ENCODE results near the gene COL19A1. TPM values are rescaled to one million over a fixed set of nuclear protein-coding genes. Genes with fewer than 3 reads are reported as not detected.

The COL19A1 gene
- total RNA-seq, 2 experiments from 2014 or later: 0.03 TPM; not detected in 1

GRCh38 chr6:69835414-69836179 is 30.8 kb upstream of the COL19A1 start:
- Histone ChIP-seq H3K4me3 (ENCODE audit: low read depth, low read length, poor library complexity, severe bottlenecking) (no peak overlapping the region), H2AFZ (ENCODE audit: low read length) (no peak overlapping the region; the same call in 1 of the 2 replicates), H3K4me1 (ENCODE audit: insufficient read depth, low read length, poor library complexity, severe bottlenecking) (no peaks in the 10 kb centered on the region), H3K4me2 (ENCODE audit: low read length) (no peak overlapping the region), H3K9me2 (ENCODE audit: insufficient read depth, low read length) (no peaks in the 10 kb centered on the region), H4K20me1 (ENCODE audit: insufficient read depth, low read length) (no peaks in the 10 kb centered on the region), H3K36me3 (ENCODE audit: insufficient read depth, low read length) (no peaks in the 10 kb centered on the region), H3K27ac (ENCODE audit: low read depth, low read length, poor library complexity, severe bottlenecking) (no peak overlapping the region), H3K79me2 (ENCODE audit: insufficient read depth, low read depth, low read length) (no peaks in the 10 kb centered on the region), H3K9me3 (ENCODE audit: low read length) (no peaks in the 10 kb centered on the region)
- BruUV-seq (replicated peaks): no TSS peak
- intact Hi-C loops (cut with micrococcal nuclease; ENCODE audit: unreplicated experiment): loop anchor here (2.0 to 10.0 kb wide), 2 partner anchors 129 to 273 kb away; no protein-coding TSS in a partner anchor
- ChIA-PET POLR2A (interaction anchor here (0.7 kb wide), 1 partner anchor 52 kb away, joined by 3 read pairs; no protein-coding TSS in a partner anchor), CTCF (ENCODE audit: unreplicated experiment) (no interaction called here)
- no peak for TF ChIP-seq EZH2phosphoT487 (IDR thresholded peaks at IDR 0.05; ENCODE audit: borderline replicate concordance, low read depth, low read length)
- TF ChIP-seq, protein P1, sequence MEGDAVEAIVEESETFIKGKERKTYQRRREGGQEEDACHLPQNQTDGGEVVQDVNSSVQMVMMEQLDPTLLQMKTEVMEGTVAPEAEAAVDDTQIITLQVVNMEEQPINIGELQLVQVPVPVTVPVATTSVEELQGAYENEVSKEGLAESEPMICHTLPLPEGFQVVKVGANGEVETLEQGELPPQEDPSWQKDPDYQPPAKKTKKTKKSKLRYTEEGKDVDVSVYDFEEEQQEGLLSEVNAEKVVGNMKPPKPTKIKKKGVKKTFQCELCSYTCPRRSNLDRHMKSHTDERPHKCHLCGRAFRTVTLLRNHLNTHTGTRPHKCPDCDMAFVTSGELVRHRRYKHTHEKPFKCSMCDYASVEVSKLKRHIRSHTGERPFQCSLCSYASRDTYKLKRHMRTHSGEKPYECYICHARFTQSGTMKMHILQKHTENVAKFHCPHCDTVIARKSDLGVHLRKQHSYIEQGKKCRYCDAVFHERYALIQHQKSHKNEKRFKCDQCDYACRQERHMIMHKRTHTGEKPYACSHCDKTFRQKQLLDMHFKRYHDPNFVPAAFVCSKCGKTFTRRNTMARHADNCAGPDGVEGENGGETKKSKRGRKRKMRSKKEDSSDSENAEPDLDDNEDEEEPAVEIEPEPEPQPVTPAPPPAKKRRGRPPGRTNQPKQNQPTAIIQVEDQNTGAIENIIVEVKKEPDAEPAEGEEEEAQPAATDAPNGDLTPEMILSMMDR (conservative IDR thresholded peaks at IDR 0.05; ENCODE audit: low read length): peak; percentile 92
- peak; percentile 61 for DNase-seq (ENCODE audit: low spot score)

GRCh38 chr6:69841862-69842261 is 24.5 kb upstream of the COL19A1 start:
- no peak overlapping the region for H2AFZ ChIP-seq (ENCODE audit: low read length)
- H3K9me2 ChIP-seq (ENCODE audit: insufficient read depth, low read length): no peaks in the 10 kb centered on the region
- ChIA-PET POLR2A (interaction anchor here (1.4 kb wide), 1 partner anchor 31 kb away, joined by 4 read pairs; no protein-coding TSS in a partner anchor), CTCF (ENCODE audit: unreplicated experiment) (no interaction called here)
- TF ChIP-seq, protein P1 (conservative IDR thresholded peaks at IDR 0.05; ENCODE audit: low read length): no peak
- TF ChIP-seq EZH2phosphoT487 (IDR thresholded peaks at IDR 0.05; ENCODE audit: borderline replicate concordance, low read depth, low read length): no peak
- no peaks in the 10 kb centered on the region for H3K9me3 ChIP-seq (ENCODE audit: low read length)
- no peak overlapping the region for H3K4me3 ChIP-seq (ENCODE audit: low read depth, low read length, poor library complexity, severe bottlenecking)
- no peak overlapping the region for H3K27ac ChIP-seq (ENCODE audit: low read depth, low read length, poor library complexity, severe bottlenecking)
- H3K4me2 ChIP-seq (ENCODE audit: low read length): no peak overlapping the region
- no peaks in the 10 kb centered on the region for H3K79me2 ChIP-seq (ENCODE audit: insufficient read depth, low read depth, low read length)
- no peaks in the 10 kb centered on the region for H3K36me3 ChIP-seq (ENCODE audit: insufficient read depth, low read length)
- no TSS peak for BruUV-seq (replicated peaks)
- intact Hi-C loops (cut with micrococcal nuclease; ENCODE audit: unreplicated experiment): no loop called here
- no peaks in the 10 kb centered on the region for H4K20me1 ChIP-seq (ENCODE audit: insufficient read depth, low read length)
- DNase-seq (ENCODE audit: low spot score): no peak
- H3K4me1 ChIP-seq (ENCODE audit: insufficient read depth, low read length, poor library complexity, severe bottlenecking): no peaks in the 10 kb centered on the region

- intact Hi-C loops (cut with micrococcal nuclease; ENCODE audit: unreplicated experiment): no loop called here
Measured at GRCh38 chr6:69843189-69843588, 23.2 kb upstream of the COL19A1 start.

More at GRCh38 chr6:69843189-69843588, 23.2 kb upstream of the COL19A1 start:
- Histone ChIP-seq H3K4me2 (ENCODE audit: low read length) (no peak overlapping the region), H3K79me2 (ENCODE audit: insufficient read depth, low read depth, low read length) (no peaks in the 10 kb centered on the region), H3K4me3 (ENCODE audit: low read depth, low read length, poor library complexity, severe bottlenecking) (no peak overlapping the region), H4K20me1 (ENCODE audit: insufficient read depth, low read length) (no peaks in the 10 kb centered on the region), H3K36me3 (ENCODE audit: insufficient read depth, low read length) (no peaks in the 10 kb centered on the region), H3K27ac (ENCODE audit: low read depth, low read length, poor library complexity, severe bottlenecking) (no peak overlapping the region), H2AFZ (ENCODE audit: low read length) (no peak overlapping the region), H3K9me3 (ENCODE audit: low read length) (no peaks in the 10 kb centered on the region), H3K9me2 (ENCODE audit: insufficient read depth, low read length) (no peaks in the 10 kb centered on the region), H3K4me1 (ENCODE audit: insufficient read depth, low read length, poor library complexity, severe bottlenecking) (no peaks in the 10 kb centered on the region)
- TF ChIP-seq EZH2phosphoT487 (IDR thresholded peaks at IDR 0.05; ENCODE audit: borderline replicate concordance, low read depth, low read length): no peak
- TF ChIP-seq, protein P1 (conservative IDR thresholded peaks at IDR 0.05; ENCODE audit: low read length): no peak
- DNase-seq (ENCODE audit: low spot score): no peak
- BruUV-seq (replicated peaks): no TSS peak
- POLR2A ChIA-PET: interaction anchor here (1.5 kb wide), 1 partner anchor 17 kb away, joined by 4 read pairs; no protein-coding TSS in a partner anchor
- CTCF ChIA-PET (ENCODE audit: unreplicated experiment): no interaction called here
